C4-2B (cell line): ENCODE results near the gene GSTT2.

ENCODE experiments used
- H3K27ac ChIP-seq: fragments of 450-650 bp; 2 replicates; pipeline ENCODE4 v1.5.1; 2017
- CTCF ChIP-seq: fragments of 450-650 bp; conservative IDR thresholded peaks from 2 replicates; pipeline ENCODE4 v1.5.1; 2017; ENCODE audit warnings: mild to moderate bottlenecking
- ZFX ChIP-seq: fragments of 450-650 bp; IDR thresholded peaks from 2 replicates; pipeline ENCODE4 v1.6.1; 2017

Gene GSTT2

GRCh38 chr22:24016156-24016555 is 36.2 kb downstream of the GSTT2 start:
- TF ChIP-seq CTCF = no peak
- TF ChIP-seq ZFX = no peak
- no peak overlapping the region for H3K27ac ChIP-seq

GRCh38 chr22:24021304-24021703 is 41.4 kb downstream of the GSTT2 start:
- TF ChIP-seq CTCF (no peak), ZFX (no peak)
- H3K27ac ChIP-seq = no peak overlapping the region

- no peak overlapping the region for H3K27ac ChIP-seq
- TF ChIP-seq CTCF (no peak), ZFX (no peak)
Measured at GRCh38 chr22:24023204-24023789, 43.4 kb downstream of the GSTT2 start.

- TF ChIP-seq CTCF (no peak), ZFX (no peak)
- no peak overlapping the region for H3K27ac ChIP-seq
Measured at GRCh38 chr22:24024354-24024753, 44.4 kb downstream of the GSTT2 start.

GRCh38 chr22:24025475-24025874 is 45.5 kb downstream of the GSTT2 start:
- no peak for TF ChIP-seq CTCF
- no peak for TF ChIP-seq ZFX

GRCh38 chr22:24026056-24026455 is 46.1 kb downstream of the GSTT2 start:
- no peak overlapping the region for H3K27ac ChIP-seq
- TF ChIP-seq ZFX (no peak), CTCF (no peak)

More at GRCh38 chr22:24025475-24025874, 45.5 kb downstream of the GSTT2 start:
- H3K27ac ChIP-seq = no peak overlapping the region

- no peak overlapping the region for H3K27ac ChIP-seq
- TF ChIP-seq ZFX (no peak), CTCF (no peak)
Measured at GRCh38 chr22:24026733-24027132, 46.8 kb downstream of the GSTT2 start.
